Common myeloid progenitor, CD34-positive (primary cell): Measurements from ENCODE around the gene SFTPA2. TPM values are rescaled to one million over a fixed set of nuclear protein-coding genes. Genes with fewer than 3 reads are reported as not detected.
"Not testable (repeated sequence)": the region's sequence is repeated elsewhere in the genome, so short reads cannot be mapped to it uniquely, and the experiment has no call there.

ENCODE experiments used
- CTCF ChIA-PET: fragments of 350-600 bp; sonication (Branson Sonifier 250); formaldehyde crosslinking; loops from one replicate; lab custom pipeline; 2021; ENCODE audit warnings: antibody characterized with exemption; lab: Charles Lee
- POLR2A ChIA-PET: fragments of 350-600 bp; sonication (Branson Sonifier 250); formaldehyde crosslinking; loops from one replicate; lab custom pipeline; 2021; ENCODE audit warnings: antibody characterized with exemption; lab: Charles Lee
- DNase-seq, 3 donors: peaks; one replicate each; pipeline versions ENCODE4 v3.0.0 to v3.0.0-alpha.2; 2013
- H3K27ac ChIP-seq, 2 experiments: 1 replicate in 1 of 2; 2 replicates in 1 of 2; pipeline ENCODE4 v1.7.0; 2013; ENCODE audit warnings: inconsistent platforms in 2 of 2, low read length in 2 of 2, mild to moderate bottlenecking in 2 of 2, low read depth in 1 of 2, moderate library complexity in 1 of 2; ENCODE audit not compliant: severe bottlenecking in 2 of 2, insufficient read depth in 1 of 2, poor library complexity in 1 of 2
- H3K27me3 ChIP-seq, 5 experiments: replicated peaks in 2 of 5; 1 replicate in 3 of 5; 2 replicates in 2 of 5; pipeline versions ENCODE4 v1.6.1 to v1.7.0; 2013; ENCODE audit warnings: low read length in 4 of 5, mild to moderate bottlenecking in 2 of 5, moderate library complexity in 2 of 5, inconsistent platforms in 1 of 5; ENCODE audit not compliant: insufficient read depth in 5 of 5, control insufficient read depth in 4 of 5
- H3K36me3 ChIP-seq, 4 experiments: 1 replicate in 2 of 4; 2 replicates in 2 of 4; pipeline versions ENCODE4 v1.6.1 to v1.7.0; 2013; ENCODE audit warnings: low read length in 3 of 4, control low read depth in 1 of 4, mild to moderate bottlenecking in 1 of 4; ENCODE audit not compliant: control insufficient read depth in 4 of 4, insufficient read depth in 4 of 4
- H3K4me1 ChIP-seq, 4 experiments: 1 replicate in 3 of 4; 2 replicates in 1 of 4; pipeline versions ENCODE4 v1.6.1 to v1.7.1; 2013; ENCODE audit warnings: low read length in 3 of 4, mild to moderate bottlenecking in 3 of 4, control low read depth in 1 of 4, inconsistent platforms in 1 of 4, moderate library complexity in 1 of 4; ENCODE audit not compliant: control insufficient read depth in 4 of 4, insufficient read depth in 4 of 4; ENCODE audit errors: control extremely low read depth in 1 of 4
- H3K4me3 ChIP-seq, 7 experiments: 1 replicate in 4 of 7; 2 replicates in 3 of 7; pipeline versions ENCODE4 v1.5.1 to v1.7.0; 2013; ENCODE audit warnings: mild to moderate bottlenecking in 7 of 7, low read length in 6 of 7, moderate library complexity in 6 of 7, inconsistent platforms in 2 of 7, low read depth in 2 of 7, control low read depth in 1 of 7; ENCODE audit not compliant: insufficient read depth in 4 of 7, control insufficient read depth in 1 of 7; ENCODE audit errors: extremely low read depth in 1 of 7
- H3K9me3 ChIP-seq, 5 experiments: 1 replicate in 4 of 5; 2 replicates in 1 of 5; pipeline versions ENCODE4 v1.6.1 to v1.7.1; 2013; ENCODE audit warnings: low read length in 4 of 5, mild to moderate bottlenecking in 2 of 5, inconsistent platforms in 1 of 5, low read depth in 1 of 5, moderate library complexity in 1 of 5; ENCODE audit not compliant: control insufficient read depth in 4 of 5, insufficient read depth in 2 of 5; ENCODE audit errors: control extremely low read depth in 1 of 5
- WGBS: methylation state at CpG from one replicate; pipeline ENCODE4 v1.1.5; 2013; ENCODE audit not compliant: insufficient coverage; 5-methylcytosine and 5-hydroxymethylcytosine counted together
- polyA plus RNA-seq: library from polyadenylated mRNA; unstranded; fragments of 120-200 nt; gene quantifications from one replicate; pipeline ENCODE4 v1.2.1, GENCODE V29; 2013

Gene SFTPA2
- not detected for polyA plus RNA-seq

DNA sequence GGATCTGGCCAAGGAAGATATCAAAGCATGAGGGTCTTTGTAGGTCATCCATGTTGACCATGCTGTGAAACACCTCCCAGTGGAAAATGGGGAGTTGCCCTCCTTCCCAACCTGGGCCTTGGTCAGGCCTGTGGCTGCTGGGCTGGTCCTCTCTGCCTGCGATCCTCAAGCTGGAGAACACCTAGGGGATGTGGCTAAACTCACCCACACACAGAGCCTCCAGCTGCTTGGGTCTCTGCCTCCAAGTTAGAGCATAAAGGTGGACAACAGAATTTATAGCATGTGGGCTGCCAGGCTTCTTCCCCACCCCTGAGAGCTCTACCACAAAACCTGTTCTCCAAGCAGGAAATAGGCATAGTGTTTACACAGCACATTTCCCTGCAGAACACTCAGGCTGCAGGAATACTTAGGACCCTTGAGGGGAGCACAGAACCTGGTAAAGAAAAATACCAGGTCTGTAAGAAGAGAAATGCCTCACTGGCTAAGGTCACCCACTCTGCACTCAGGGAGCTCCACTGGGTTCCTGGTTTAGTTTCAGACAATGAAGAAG lies at the start of gene SFTPA2:
Gene SFTPA2 (minus strand): TSS at position 248 of the 550 bp plus-strand sequence. CDS start 924 bp downstream, outside the sequence.
- DNase-seq = no peak
- POLR2A ChIA-PET = no interaction called here
- 85% methylated on average over 1 of the region's 1 CpG for WGBS
- no peak within 1 kb of the TSS for H3K4me3 ChIP-seq
- no peaks in the 10 kb centered on the region for H3K36me3 ChIP-seq
- H3K27me3 ChIP-seq = peaks cover 0 to 7% (median 0%) of the 10 kb centered on the region in 5 experiments
- H3K4me1 ChIP-seq = peaks cover 0 to 7% (median 6%) of the 10 kb centered on the region in 4 experiments
- H3K9me3 ChIP-seq = no peaks in the 10 kb centered on the region
- CTCF ChIA-PET = interaction anchor here (1.1 to 1.4 kb wide), 2 partner anchors 19 to 369 kb away, joined by 3 read pairs; no protein-coding TSS in a partner anchor
- no peak within 1 kb of the TSS for H3K27ac ChIP-seq

DNA sequence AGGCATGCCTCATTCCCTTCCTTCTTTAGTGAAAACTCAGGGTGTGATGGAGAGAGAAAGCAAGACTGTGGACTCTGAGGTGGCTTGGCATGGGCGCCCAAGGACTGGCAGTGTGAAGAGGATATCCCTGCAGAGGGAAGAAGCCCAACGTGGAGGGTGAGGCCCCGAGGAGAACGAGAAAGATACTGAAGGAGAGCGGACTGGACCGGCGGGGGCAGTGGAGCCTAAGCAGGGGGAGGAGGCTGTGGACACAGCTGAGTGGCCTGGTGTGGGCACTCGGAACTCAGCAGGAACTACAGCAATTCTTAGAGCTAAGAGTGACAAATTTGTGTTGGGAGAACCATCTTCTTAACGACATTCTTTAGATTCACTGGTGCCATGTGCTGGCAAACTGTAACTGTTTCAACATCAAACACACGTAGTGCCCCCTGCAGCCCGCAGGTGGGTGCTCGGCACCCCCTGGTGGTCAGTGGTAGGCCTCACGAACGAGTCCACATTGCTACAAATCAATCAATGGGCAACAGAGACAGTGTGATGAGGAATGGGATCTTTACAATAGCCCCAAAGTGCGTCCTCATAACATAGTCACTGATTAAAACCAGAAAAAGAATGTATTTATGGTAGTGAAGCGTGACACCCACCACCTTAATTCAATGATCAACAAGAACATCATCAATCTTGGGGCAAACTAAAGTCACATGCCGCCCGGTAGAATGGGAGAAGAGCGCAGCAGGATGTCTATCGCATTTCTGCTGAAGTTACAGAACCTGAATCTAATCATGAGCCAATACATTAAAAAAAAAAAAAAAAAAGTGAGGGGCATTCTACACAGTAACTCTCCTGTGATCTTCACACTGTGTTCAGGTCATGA lies 48.5 kb upstream of the SFTPA2 start:
- DNase-seq = peak; percentile 36 to 72 (median 64)
- CTCF ChIA-PET = interaction anchor here (0.9 kb wide), 2 partner anchors 15 to 38 kb away, joined by 3 read pairs; no protein-coding TSS in a partner anchor
- Histone ChIP-seq H3K9me3 (no peaks in the 10 kb centered on the region), H3K4me3 (no peak overlapping the region), H3K27ac (no peak overlapping the region), H3K36me3 (no peaks in the 10 kb centered on the region), H3K27me3 (peaks cover 0 to 1% (median 0%) of the 10 kb centered on the region in 5 experiments), H3K4me1 (peaks cover 0 to 10% (median 9%) of the 10 kb centered on the region in 4 experiments)
- WGBS = 85% methylated on average over 10 of the region's 20 CpGs
- POLR2A ChIA-PET = no interaction called here

DNA sequence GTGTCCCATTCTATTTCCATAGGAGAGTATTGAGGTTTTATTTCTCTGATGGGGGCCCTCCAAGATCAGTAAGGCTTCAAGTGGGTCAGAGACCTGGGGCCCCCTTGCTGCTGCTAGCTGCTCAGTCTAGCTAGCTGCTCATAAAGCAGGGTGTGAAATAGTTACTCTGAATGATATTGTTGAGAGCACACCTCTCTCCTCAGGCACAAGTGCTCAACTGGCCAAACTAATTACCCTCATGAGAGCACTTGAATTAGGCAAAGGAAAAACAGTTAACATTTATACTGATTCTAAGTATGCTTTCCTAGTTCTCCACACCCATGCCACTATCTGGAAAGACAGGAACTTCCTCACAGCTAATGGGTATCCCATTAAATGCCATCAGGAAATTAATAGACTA lies 45.1 kb upstream of the SFTPA2 start:
- Histone ChIP-seq H3K4me1 (peaks cover 0 to 2% (median 1%) of the 10 kb centered on the region in 4 experiments), H3K27ac (no peak overlapping the region), H3K27me3 (peaks cover 0 to 1% (median 0%) of the 10 kb centered on the region in 5 experiments), H3K4me3 (no peak overlapping the region), H3K9me3 (peaks cover 0 to 6% (median 5%) of the 10 kb centered on the region in 5 experiments), H3K36me3 (no peaks in the 10 kb centered on the region)
- DNase-seq = no peak
- ChIA-PET CTCF (no interaction called here), POLR2A (no interaction called here)

DNA sequence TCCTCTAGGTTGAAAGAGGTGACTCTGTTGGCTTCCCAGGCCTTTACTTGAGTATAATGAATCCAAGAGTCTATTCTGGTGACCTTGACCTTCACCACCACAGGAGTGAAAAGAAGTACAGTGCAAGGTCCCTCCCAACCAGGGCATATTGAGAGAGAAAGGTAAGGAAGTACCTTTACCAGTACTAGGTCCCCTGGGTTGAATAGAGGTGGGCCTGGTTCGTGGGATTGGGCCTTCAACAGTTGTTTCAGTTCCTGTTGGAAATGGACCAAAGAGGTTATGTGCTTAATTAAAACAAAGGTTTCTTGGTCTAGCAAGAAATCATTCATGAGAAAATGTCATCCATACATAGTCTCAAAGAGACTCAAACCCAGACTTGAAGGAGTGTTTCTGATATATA lies 44.1 kb upstream of the SFTPA2 start:
- no CpG with 5 or more reads among the region's 1 CpG for WGBS
- ChIA-PET POLR2A (no interaction called here), CTCF (no interaction called here)
- Histone ChIP-seq H3K9me3 (peaks cover 0 to 7% (median 5%) of the 10 kb centered on the region in 5 experiments), H3K27ac (no peak overlapping the region), H3K27me3 (peaks cover 0 to 1% (median 0%) of the 10 kb centered on the region in 5 experiments), H3K4me1 (no peaks in the 10 kb centered on the region), H3K4me3 (no peak overlapping the region), H3K36me3 (no peaks in the 10 kb centered on the region)
- DNase-seq = no peak

DNA sequence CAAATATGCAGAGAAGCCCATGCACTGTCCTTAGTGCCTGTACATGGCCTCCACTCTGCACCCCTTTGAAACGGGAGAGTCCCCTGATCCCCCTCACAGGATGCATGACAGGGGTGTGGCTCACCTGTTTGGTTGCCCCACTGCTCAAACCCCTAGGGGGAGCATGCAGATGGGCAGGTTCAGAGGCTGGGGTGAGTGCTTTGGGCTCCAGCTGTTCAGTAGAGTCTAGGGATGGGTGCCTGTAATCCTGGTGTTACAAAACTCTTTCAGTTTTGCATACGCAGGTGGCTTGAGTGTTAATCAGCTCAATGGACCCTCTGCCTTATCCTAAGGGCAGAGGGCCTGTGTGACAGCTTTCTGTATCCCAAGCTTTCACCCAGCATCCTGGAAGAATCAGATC lies 42.7 kb upstream of the SFTPA2 start:
- Histone ChIP-seq H3K9me3 (peaks cover 1 to 15% (median 6%) of the 10 kb centered on the region in 5 experiments), H3K4me3 (no peak overlapping the region), H3K27me3 (peaks cover 0 to 1% (median 0%) of the 10 kb centered on the region in 5 experiments), H3K27ac (no peak overlapping the region), H3K36me3 (no peaks in the 10 kb centered on the region), H3K4me1 (no peaks in the 10 kb centered on the region)
- 89% methylated on average over 1 of the region's 2 CpGs for WGBS
- no peak for DNase-seq
- CTCF ChIA-PET = no interaction called here
- POLR2A ChIA-PET = no interaction called here

DNA sequence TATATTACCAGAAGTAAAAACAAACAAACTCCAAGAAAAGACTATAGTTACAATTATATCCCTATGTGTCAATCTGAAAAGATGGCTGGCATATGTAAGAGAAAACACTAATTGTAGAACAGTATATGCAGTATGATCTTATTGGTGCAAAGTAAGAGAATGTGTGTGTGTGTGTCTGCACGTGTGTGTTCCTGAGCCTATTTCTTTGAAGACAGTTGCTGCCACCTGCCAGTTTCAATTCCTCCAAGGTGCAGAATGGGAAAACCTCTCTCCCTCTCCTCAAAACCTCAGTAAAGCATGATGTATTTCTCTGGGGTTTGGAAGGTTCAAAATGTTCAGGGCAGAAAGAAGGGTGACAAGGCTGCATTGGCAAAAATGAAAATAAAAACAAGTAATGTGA lies 41.7 kb upstream of the SFTPA2 start:
- CTCF ChIA-PET = no interaction called here
- WGBS = no CpG with 5 or more reads among the region's 1 CpG
- H3K27me3 ChIP-seq = peaks cover 0 to 1% (median 0%) of the 10 kb centered on the region in 5 experiments

DNA sequence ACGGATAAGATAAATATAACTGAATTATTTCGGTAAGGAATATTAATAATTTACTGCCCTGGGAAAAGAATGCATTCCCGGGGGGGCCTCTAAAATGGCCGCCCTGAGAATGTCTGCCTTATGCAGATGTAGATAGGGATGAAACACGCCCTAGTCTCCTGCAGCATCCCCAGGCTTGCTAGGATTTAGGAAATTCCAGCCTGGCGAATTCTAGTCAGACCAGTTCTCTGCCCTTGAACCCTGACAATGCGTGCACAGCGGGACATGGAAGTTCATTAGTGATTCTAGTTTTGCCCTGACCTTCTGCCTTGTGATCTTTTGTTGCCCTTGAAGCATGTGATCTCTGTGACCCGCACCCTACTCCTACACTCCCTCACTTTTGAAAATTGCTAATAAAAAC lies 39.4 kb upstream of the SFTPA2 start:
- POLR2A ChIA-PET, H3K27me3 ChIP-seq, H3K4me1 ChIP-seq, H3K36me3 ChIP-seq, CTCF ChIA-PET, H3K4me3 ChIP-seq, DNase-seq, H3K27ac ChIP-seq: not testable (repeated sequence)
- peaks cover 3 to 25% (median 13%) of the 10 kb centered on the region in 5 experiments for H3K9me3 ChIP-seq
- 97% methylated on average over 8 of the region's 9 CpGs for WGBS

More for the DNA sequence above, 41.7 kb upstream of the SFTPA2 start:
- POLR2A ChIA-PET = no interaction called here
- no peaks in the 10 kb centered on the region for H3K36me3 ChIP-seq
- H3K27ac ChIP-seq = no peak overlapping the region
- H3K9me3 ChIP-seq = peaks cover 3 to 24% (median 11%) of the 10 kb centered on the region in 5 experiments
- H3K4me1 ChIP-seq = no peaks in the 10 kb centered on the region
- DNase-seq = no peak
- H3K4me3 ChIP-seq = no peak overlapping the region
